ENCODE data around the gene PCNX3. TPM values are rescaled to one million over a fixed set of nuclear protein-coding genes. Genes with fewer than 3 reads are reported as not detected.

The PCNX3 gene
- total and polyA plus RNA-seq, 2 donors (not counting 3 experiments of a cell fraction or from before 2014, with no cell fraction given): 42.6 to 53.9 TPM

DNA sequence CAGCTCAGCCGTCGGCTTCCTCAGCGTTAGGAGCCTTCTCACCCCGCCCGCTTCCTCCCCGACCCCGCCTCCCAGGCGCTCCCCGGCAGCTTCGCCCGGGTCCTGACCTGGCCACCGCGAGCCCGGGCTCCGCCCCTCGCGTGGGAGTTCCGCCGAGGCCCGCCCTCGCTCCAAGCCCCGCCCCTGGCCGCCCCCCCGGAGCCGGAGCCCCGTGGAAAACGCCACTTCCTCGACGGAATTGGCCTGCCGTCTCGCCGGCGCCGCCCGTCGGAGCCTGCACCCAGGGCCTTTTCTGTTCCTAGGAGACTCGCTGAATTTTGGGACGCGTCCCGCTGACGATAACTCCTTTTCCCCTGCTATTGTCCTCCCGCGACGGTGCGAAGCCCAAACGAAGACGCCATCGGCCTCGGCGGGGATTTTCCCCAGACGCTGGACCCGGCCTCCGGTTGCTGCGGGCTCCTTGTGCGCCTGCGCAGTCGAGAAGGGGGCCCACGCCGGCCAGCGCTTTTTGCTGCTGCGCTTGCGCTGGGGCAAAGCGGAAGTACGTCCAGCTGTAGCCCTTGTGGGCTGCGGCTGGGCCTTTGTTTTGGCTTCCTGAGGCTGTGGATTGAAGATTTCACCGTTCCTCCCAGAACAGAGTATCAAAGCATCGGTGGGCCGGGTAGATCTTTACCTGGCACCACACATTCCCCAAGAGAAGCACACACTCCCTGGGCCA, 37.1 kb downstream of the PCNX3 start:
- Histone ChIP-seq H3K9ac (replicated peaks; ENCODE audit: extremely low read depth, insufficient read depth, low read length) (peak overlapping the region; percentile 67), H3K27ac (ENCODE audit: insufficient read depth, low read depth, low read length) (peak overlapping the region; percentile 95), H2AFZ (ENCODE audit: low read depth, low read length) (peak overlapping the region; percentile 24), H3K36me3 (ENCODE audit: control insufficient read depth in 2 of 2, extremely low read depth in 1 of 2, insufficient read depth in 2 of 2, low read length in 2 of 2) (peaks cover 6 to 48% of the 10 kb centered on the region in 2 experiments), H4K20me1 (replicated peaks; ENCODE audit: control insufficient read depth, extremely low read depth, insufficient read depth, low read length) (no peaks in the 10 kb centered on the region), H3K4me3 (replicated peaks in 1 of 3; ENCODE audit: insufficient read depth in 1 of 3, low read depth in 1 of 3, low read length in 3 of 3) (peak overlapping the region in 2 of 3 experiments; percentile 25 to 49), H3K79me2 (ENCODE audit: control insufficient read depth, insufficient read depth, low read length) (peaks cover 2% of the 10 kb centered on the region), H3K27me3 (ENCODE audit: control insufficient read depth in 2 of 2, insufficient read depth in 2 of 2, low read length in 2 of 2) (no peaks in the 10 kb centered on the region), H3K9me3 (replicated peaks; ENCODE audit: control insufficient read depth, insufficient read depth, low read length) (no peaks in the 10 kb centered on the region), H3K9me1 (replicated peaks; ENCODE audit: control insufficient read depth, extremely low read depth, insufficient read depth, low read length) (no peaks in the 10 kb centered on the region), H3K4me1 (ENCODE audit: control insufficient read depth, extremely low read depth, insufficient read depth, low read length) (peaks cover 23% of the 10 kb centered on the region), H3K4me2 (ENCODE audit: insufficient read depth, low read length) (peak overlapping the region; percentile 32)
- ChIA-PET CTCF (interaction anchor here (0.6 to 8.0 kb wide), 9 partner anchors 10 to 128 kb away, joined by 3 to 44 read pairs (median 4); partner anchors contain the start of genes AP5B1, RELA, RNASEH2C and SIPA1), POLR2A (interaction anchor here (1.0 to 3.9 kb wide), 6 partner anchors 10 to 206 kb away, joined by 3 to 19 read pairs (median 5); partner anchors contain the start of genes CFL1, RELA and SIPA1)
- TF ChIP-seq POLR2AphosphoS5 (IDR thresholded peaks at IDR 0.05; ENCODE audit: insufficient read depth, low read depth, low read length) (peak; percentile 90), POLR2A (IDR thresholded peaks at IDR 0.05; ENCODE audit: low read depth, low read length) (peak; percentile 76), FOS (IDR thresholded peaks at IDR 0.05; ENCODE audit: borderline replicate concordance, insufficient read depth, low read length) (no peak)
- TF ChIP-seq, protein P1, sequence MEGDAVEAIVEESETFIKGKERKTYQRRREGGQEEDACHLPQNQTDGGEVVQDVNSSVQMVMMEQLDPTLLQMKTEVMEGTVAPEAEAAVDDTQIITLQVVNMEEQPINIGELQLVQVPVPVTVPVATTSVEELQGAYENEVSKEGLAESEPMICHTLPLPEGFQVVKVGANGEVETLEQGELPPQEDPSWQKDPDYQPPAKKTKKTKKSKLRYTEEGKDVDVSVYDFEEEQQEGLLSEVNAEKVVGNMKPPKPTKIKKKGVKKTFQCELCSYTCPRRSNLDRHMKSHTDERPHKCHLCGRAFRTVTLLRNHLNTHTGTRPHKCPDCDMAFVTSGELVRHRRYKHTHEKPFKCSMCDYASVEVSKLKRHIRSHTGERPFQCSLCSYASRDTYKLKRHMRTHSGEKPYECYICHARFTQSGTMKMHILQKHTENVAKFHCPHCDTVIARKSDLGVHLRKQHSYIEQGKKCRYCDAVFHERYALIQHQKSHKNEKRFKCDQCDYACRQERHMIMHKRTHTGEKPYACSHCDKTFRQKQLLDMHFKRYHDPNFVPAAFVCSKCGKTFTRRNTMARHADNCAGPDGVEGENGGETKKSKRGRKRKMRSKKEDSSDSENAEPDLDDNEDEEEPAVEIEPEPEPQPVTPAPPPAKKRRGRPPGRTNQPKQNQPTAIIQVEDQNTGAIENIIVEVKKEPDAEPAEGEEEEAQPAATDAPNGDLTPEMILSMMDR (IDR thresholded peaks at IDR 0.05; ENCODE audit: extremely low read depth in 1 of 2, insufficient read depth in 1 of 2, low read depth in 1 of 2, low read length in 2 of 2): no peak
- TF ChIP-seq, protein P2, sequence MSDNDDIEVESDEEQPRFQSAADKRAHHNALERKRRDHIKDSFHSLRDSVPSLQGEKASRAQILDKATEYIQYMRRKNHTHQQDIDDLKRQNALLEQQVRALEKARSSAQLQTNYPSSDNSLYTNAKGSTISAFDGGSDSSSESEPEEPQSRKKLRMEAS (IDR thresholded peaks at IDR 0.05; ENCODE audit: insufficient read depth, insufficient read length): peak; percentile 25
- TSS peak; percentile 72 for BruUV-seq (replicated peaks)
- intact Hi-C loops (cut with micrococcal nuclease): loop anchor here (1.0 to 2.0 kb wide), 4 partner anchors 11 to 206 kb away; partner anchors contain the start of genes CFL1 and ZNRD2
- DNase-seq (ENCODE audit: low read depth, low spot score): peak; percentile 96
- dilution Hi-C loops (cut with MboI; ENCODE audit: extremely low pct_ligation_motif_present, low sequenced_read_pairs): no loop called here
- peak; percentile 97 for FAIRE-seq
